KMS-11 (cell line): ENCODE measurements around the gene SAMD14.

Source experiments
- H2AFZ ChIP-seq: fragments of 200-600 bp; sonication (generic); 2 replicates; pipeline ENCODE4 v1.6.1; 2016; ENCODE audit warnings: antibody characterized with exemption, mixed run types, low read depth
- H3K27ac ChIP-seq: fragments of 200-600 bp; sonication (generic); 2 replicates; pipeline ENCODE4 v1.6.1; 2016; ENCODE audit warnings: mild to moderate bottlenecking, mixed run types
- H3K27me3 ChIP-seq: fragments of 200-600 bp; sonication (generic); 2 replicates; pipeline ENCODE4 v1.6.1; 2017; ENCODE audit warnings: mild to moderate bottlenecking, low read depth, mixed run types, moderate library complexity; ENCODE audit not compliant: insufficient read depth
- H3K36me3 ChIP-seq: fragments of 200-600 bp; sonication (generic); 2 replicates; pipeline ENCODE4 v1.6.1; 2017; ENCODE audit warnings: mild to moderate bottlenecking, mixed run types; ENCODE audit not compliant: insufficient read depth
- H3K4me1 ChIP-seq: fragments of 200-600 bp; sonication (generic); 2 replicates; pipeline ENCODE4 v1.6.1; 2016; ENCODE audit warnings: mild to moderate bottlenecking, low read depth, mixed run types; ENCODE audit not compliant: poor library complexity, severe bottlenecking
- H3K4me2 ChIP-seq: fragments of 200-600 bp; sonication (generic); 2 replicates; pipeline ENCODE4 v1.7.0; 2016; ENCODE audit warnings: mild to moderate bottlenecking, mixed run types
- H3K4me3 ChIP-seq: fragments of 200-600 bp; sonication (generic); IDR thresholded peaks from 2 replicates; pipeline ENCODE4 v1.6.1; 2017; ENCODE audit warnings: low read depth, low read length, mixed read lengths; ENCODE audit not compliant: insufficient read depth
- H3K79me2 ChIP-seq: fragments of 200-600 bp; sonication (generic); 2 replicates; pipeline ENCODE4 v1.6.1; 2016; ENCODE audit warnings: low read depth, mixed run types; ENCODE audit not compliant: insufficient read depth
- H3K9ac ChIP-seq: fragments of 200-600 bp; sonication (generic); 2 replicates; pipeline ENCODE4 v1.6.1; 2016; ENCODE audit warnings: mild to moderate bottlenecking, mixed run types
- H4K20me1 ChIP-seq: fragments of 200-600 bp; sonication (generic); 2 replicates; pipeline ENCODE4 v1.6.1; 2016; ENCODE audit warnings: mild to moderate bottlenecking, mixed run types; ENCODE audit not compliant: insufficient read depth
- TF ChIP-seq, protein P1 (sequence below): fragments of 200-600 bp; sonication (generic); conservative IDR thresholded peaks from 2 replicates; pipeline ENCODE4 v1.6.1; 2017; ENCODE audit warnings: low read depth, mild to moderate bottlenecking, antibody characterized with exemption, low read length, moderate library complexity, mixed read lengths

The SAMD14 gene

DNA sequence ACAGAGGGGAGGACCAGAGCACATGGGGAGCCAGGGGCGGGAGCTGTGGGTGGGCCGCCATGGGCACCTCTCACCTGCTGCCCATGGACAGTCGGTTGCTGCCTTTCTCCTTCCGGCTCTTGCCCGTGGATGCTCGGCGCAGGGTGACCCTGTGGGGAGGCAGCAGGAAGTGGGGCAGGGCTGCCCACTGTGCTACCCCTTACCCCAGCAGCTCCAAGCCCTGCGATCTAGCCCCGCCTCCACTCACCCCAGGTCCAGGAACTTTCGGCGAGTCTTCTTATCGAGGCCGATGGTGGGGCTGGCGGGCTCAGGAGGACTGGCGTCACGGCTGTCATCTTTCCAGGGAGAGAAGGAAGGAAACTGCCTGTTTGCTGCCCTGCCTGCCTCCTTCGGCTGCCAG, 14.2 kb downstream of the SAMD14 start:
- no peak overlapping the region for H3K4me3 ChIP-seq
- H3K27ac ChIP-seq, result no peak overlapping the region
- no peaks in the 10 kb centered on the region for H3K4me1 ChIP-seq
- no peaks in the 10 kb centered on the region for H3K79me2 ChIP-seq
- no peaks in the 10 kb centered on the region for H3K36me3 ChIP-seq
- peaks cover 35% of the 10 kb centered on the region; the same call in 1 of the 2 replicates for H3K27me3 ChIP-seq
- H3K4me2 ChIP-seq, result no peak overlapping the region
- H3K9ac ChIP-seq, result no peak overlapping the region
- no peak overlapping the region for H2AFZ ChIP-seq
- TF ChIP-seq, protein P1, sequence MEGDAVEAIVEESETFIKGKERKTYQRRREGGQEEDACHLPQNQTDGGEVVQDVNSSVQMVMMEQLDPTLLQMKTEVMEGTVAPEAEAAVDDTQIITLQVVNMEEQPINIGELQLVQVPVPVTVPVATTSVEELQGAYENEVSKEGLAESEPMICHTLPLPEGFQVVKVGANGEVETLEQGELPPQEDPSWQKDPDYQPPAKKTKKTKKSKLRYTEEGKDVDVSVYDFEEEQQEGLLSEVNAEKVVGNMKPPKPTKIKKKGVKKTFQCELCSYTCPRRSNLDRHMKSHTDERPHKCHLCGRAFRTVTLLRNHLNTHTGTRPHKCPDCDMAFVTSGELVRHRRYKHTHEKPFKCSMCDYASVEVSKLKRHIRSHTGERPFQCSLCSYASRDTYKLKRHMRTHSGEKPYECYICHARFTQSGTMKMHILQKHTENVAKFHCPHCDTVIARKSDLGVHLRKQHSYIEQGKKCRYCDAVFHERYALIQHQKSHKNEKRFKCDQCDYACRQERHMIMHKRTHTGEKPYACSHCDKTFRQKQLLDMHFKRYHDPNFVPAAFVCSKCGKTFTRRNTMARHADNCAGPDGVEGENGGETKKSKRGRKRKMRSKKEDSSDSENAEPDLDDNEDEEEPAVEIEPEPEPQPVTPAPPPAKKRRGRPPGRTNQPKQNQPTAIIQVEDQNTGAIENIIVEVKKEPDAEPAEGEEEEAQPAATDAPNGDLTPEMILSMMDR, result no peak
- H4K20me1 ChIP-seq, result no peaks in the 10 kb centered on the region

DNA sequence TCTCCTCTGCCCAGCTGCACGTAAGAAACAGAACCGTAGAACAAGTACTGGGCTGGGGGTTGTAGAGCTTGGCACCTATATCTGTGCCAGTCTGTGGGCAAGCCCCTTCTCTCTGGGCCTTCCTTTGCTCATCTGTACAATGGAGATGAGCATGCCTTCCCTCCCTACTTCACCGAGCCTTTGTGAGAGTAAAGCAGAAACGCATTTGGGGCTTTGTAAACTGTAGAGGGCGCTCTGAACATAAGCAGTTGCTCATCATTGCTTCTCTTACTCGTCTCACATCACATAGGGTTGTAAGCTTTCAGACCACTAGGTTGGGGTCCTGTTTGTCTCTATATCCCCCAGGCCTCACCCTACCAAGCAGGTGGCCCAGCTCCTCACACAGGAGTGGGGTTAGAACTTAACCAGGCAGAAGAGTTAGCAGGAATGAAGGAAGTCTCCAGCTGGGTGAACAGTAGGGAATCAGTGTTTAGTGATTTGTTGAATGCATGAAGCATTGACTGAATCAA, 15.1 kb downstream of the SAMD14 start:
- TF ChIP-seq, protein P1, result peak; percentile 83
- no peak overlapping the region for H3K4me3 ChIP-seq
- no peaks in the 10 kb centered on the region for H4K20me1 ChIP-seq
- no peak overlapping the region for H3K4me2 ChIP-seq
- H3K27me3 ChIP-seq, result peaks cover 27% of the 10 kb centered on the region; the same call in 1 of the 2 replicates
- H2AFZ ChIP-seq, result no peak overlapping the region
- no peak overlapping the region for H3K9ac ChIP-seq
- H3K4me1 ChIP-seq, result no peaks in the 10 kb centered on the region
- no peak overlapping the region for H3K27ac ChIP-seq
- no peaks in the 10 kb centered on the region for H3K36me3 ChIP-seq
- no peaks in the 10 kb centered on the region for H3K79me2 ChIP-seq

DNA sequence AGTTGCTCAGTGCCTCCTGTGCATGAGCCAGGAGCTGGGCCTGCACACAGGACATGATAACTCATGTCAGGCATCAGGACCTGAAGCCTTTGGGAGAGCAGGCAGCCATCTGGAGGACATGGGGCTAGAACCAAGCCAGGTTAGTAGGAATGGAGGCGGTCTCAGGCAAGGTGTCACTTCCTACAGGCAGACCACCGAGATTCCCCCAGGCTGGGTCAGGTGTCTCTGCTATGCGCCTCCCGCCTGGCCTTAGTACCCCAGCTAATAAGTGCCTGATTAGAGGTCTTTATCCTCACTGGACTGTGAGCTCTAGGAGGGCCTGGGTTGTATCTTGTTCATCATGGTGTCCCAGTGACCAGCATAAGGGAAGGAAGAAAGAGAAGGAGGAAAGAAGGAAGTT, 15.6 kb downstream of the SAMD14 start:
- H3K79me2 ChIP-seq, result no peaks in the 10 kb centered on the region
- H3K4me3 ChIP-seq, result no peak overlapping the region
- no peaks in the 10 kb centered on the region for H4K20me1 ChIP-seq
- no peak overlapping the region for H3K27ac ChIP-seq
- no peak overlapping the region for H3K9ac ChIP-seq
- no peaks in the 10 kb centered on the region for H3K36me3 ChIP-seq
- TF ChIP-seq, protein P1, result no peak
- no peak overlapping the region for H3K4me2 ChIP-seq
- peaks cover 23% of the 10 kb centered on the region; the same call in 1 of the 2 replicates for H3K27me3 ChIP-seq
- H2AFZ ChIP-seq, result no peak overlapping the region
- H3K4me1 ChIP-seq, result no peaks in the 10 kb centered on the region

DNA sequence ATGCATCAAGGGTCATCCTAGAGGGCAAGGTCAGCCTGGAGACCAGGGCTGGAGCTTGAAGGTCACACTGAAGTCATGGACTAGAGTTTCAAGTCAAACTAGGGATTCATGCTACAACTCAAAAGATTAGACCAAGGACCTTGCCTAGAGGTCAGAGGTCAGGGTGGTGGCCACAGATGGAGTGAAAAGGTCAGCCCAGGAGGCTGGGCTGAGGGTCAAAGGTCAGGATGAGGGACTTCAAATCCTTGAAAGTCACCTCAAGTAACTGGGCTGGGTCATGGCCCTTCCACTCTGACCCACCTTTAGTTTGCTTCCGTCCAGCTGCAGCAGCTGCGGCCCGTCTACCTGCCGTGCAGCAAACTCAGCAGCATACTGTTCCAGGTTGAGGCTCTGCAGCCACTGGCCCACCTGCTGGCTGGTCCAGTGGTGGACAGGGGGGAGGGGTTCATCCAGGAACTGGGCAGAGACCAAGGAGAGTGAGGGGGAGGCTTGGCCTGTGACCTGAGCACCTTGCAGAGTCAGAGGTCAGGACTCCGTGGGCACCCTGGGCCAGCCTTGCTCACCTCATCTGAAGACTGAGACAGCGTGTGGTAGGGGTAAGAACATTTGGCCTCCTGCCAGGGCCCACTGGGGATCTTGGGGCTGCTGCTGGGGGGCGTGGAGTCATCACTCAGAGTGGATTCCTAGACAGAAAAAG, 16.2 kb downstream of the SAMD14 start:
- Histone ChIP-seq H3K4me1 (no peaks in the 10 kb centered on the region), H3K27ac (no peak overlapping the region), H2AFZ (no peak overlapping the region), H3K36me3 (no peaks in the 10 kb centered on the region), H4K20me1 (no peaks in the 10 kb centered on the region), H3K4me2 (no peak overlapping the region), H3K27me3 (peaks cover 17% of the 10 kb centered on the region; the same call in 1 of the 2 replicates), H3K79me2 (no peaks in the 10 kb centered on the region), H3K9ac (no peak overlapping the region), H3K4me3 (no peak overlapping the region)
- TF ChIP-seq, protein P1, result no peak
